HFF-Myc (cell line): ENCODE data around the gene ROBO1.

Experiments used
- DNase-seq: peaks from one replicate; pipeline ENCODE4 v3.0.0-alpha.2; 2011; ENCODE audit warnings: low read depth; ENCODE audit errors: extremely low read depth
- H3K4me3 ChIP-seq: replicated peaks from 2 replicates; pipeline ENCODE4 v1.5.1; 2011; ENCODE audit warnings: low read depth, mild to moderate bottlenecking, control low read depth, low read length
- CTCF ChIP-seq: IDR thresholded peaks from 2 replicates; pipeline ENCODE4 v1.5.1; 2012; ENCODE audit warnings: mild to moderate bottlenecking, low read depth, low read length, control low read depth; ENCODE audit errors: missing control alignments

The ROBO1 gene

DNA sequence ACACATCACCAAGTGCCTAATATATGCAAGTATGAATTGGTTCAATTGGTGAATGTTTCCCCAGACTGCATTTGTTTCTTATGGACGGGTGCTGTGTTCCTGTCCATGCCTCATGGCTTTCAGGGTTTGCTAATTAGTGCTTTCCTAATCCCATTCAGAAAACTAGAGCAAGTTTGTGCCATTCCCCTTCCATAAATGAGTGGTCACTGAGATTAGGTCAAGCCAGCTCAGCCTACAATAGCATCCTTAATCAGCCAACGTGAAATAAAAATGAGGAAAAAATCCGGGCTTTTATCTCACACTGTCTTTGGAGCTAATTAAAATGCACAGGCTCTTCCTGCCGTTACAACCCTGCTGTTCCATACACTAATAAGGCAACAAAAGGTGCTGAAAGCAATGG lies 788.8 kb downstream of the ROBO1 start:
- no peak for TF ChIP-seq CTCF
- H3K4me3 ChIP-seq, result no peak overlapping the region

DNA sequence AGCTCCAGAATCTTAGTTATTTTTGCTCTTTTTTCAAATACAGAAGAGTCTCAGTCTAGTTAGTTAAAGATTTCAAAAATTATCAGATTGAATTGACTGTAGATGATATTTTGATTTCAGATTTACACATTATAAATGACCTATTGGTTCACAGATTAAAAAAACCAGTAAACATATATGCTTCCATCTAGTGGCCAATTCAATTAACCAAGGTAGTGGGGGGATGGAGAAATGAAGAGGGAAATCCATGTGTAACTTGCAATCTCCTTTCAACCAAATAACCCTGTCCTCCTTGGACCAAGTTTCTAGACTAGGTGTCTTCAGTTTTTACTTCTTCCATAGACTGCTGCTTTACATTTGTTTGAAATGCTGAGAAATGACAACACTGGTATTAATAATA lies 789.8 kb downstream of the ROBO1 start:
- peak; percentile 27 for TF ChIP-seq CTCF
- H3K4me3 ChIP-seq, result no peak overlapping the region
- DNase-seq, result no peak

More for the DNA sequence above, 788.8 kb downstream of the ROBO1 start:
- DNase-seq, result no peak

DNA sequence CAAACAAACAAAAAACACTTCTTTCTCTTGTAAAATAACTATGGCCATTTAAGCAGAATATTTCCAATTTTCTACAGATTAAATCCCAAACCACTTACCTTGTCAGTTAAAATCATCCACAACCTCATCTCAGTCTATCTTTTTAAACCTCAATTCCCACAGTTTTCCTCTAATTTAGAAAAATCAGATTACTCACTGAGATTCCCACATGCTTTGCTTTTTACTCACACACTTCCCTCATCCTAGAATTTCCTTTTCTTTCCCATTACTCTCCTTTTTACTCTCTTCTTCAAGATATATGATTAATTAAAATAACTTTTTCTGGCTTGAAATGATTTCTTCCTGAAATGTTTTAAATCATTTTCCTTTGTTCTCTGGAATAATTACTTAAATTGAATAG lies 790.7 kb downstream of the ROBO1 start:
- TF ChIP-seq CTCF, result no peak
- no peak for DNase-seq

GRCh38 chr3:78976200-78976599 lies 791.6 kb downstream of the ROBO1 start:
- H3K4me3 ChIP-seq, result no peak overlapping the region
- TF ChIP-seq CTCF, result no peak
- DNase-seq, result no peak

More for the DNA sequence above, 790.7 kb downstream of the ROBO1 start:
- no peak overlapping the region for H3K4me3 ChIP-seq

DNA sequence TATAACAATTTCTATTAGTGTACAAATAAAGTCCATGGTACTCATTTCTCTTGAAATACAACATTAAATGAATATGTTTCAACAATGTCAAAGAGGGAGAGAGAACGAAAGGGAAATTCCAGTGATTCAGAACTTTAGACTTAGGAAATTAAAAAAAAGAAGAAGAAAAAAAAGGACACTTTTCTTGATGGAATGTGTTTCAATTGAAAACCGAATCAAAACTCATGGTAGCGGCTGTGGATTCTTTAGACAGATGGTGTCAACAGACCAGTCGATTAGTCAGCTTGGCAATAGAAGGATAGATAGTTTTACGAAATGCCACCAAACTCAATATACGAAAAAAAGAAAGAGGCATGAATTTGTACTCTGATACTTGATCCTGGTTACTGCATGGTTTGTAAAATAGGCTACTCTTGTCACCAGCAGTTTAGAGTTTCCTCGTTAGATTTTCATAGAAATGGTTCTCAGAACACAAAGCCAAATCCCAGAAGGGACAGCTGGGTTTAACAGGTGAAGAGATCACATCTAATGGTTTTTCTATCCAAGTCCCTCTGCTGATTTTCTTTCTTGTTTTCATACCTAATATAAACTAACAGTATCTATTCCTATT lies 793.5 kb downstream of the ROBO1 start:
- DNase-seq, result no peak
- no peak for TF ChIP-seq CTCF
- H3K4me3 ChIP-seq, result no peak overlapping the region

GRCh38 chr3:78972617-78973301 lies 795.0 kb downstream of the ROBO1 start:
- no peak for DNase-seq
- no peak overlapping the region for H3K4me3 ChIP-seq
- TF ChIP-seq CTCF, result no peak
